ENCODE measurements around the gene INTS15.

INTS15 gene

DNA sequence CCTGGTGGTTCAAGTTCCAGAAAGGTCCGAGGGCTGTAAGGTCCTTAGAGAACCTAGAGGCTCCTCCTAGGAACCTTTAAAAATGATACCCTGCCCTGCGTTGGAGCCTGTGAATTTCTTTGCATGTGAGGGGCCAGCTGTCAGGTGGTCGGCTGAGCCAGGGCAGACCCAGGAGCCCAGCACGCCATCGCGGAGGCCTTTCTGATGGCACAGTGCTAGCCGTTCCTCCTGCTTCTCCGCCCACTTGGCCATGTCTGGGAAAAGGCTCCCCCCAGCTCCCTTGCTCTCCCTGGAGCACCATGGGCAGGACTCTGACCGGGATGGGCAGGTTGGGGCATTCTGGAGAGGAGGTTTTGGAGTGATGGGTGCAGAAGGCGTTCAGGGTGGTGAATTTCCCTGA lies 54.9 kb downstream of the INTS15 start:
- no peak for TF ChIP-seq JUND (IDR thresholded peaks at IDR 0.05; ENCODE audit: low read depth)
- DNase-seq (ENCODE audit: low read depth in 1 of 2, low spot score in 1 of 2) = no peak
- in situ Hi-C loops (cut with HindIII; ENCODE audit: low pct_unique_long_range_greater_than_20kb, low sequenced_read_pairs) = no loop called here

DNA sequence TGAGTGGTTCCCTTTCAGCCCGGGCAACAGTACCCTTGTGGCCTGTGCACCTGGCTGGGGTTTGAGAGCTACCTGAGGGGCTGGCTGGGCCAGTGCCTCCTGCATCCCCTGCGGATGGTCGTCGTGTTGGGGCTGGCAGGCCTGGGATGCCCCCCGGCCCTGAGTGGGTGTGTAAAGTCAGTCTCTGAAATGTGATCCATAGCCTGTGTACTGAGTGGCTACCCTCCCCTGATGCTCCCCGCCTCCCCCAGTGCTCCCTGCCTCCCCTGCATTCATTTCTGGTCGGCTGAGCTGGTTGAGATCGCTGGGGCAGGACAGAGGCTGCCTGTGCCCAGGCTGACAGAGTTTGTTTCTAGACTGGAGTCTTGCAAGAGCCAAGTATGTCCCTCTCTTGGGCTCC lies 56.6 kb downstream of the INTS15 start:
- no peak for TF ChIP-seq JUND (IDR thresholded peaks at IDR 0.05; ENCODE audit: low read depth)
- no peak for DNase-seq (ENCODE audit: low read depth in 1 of 2, low spot score in 1 of 2)
- in situ Hi-C loops (cut with HindIII; ENCODE audit: low pct_unique_long_range_greater_than_20kb, low sequenced_read_pairs) = no loop called here

DNA sequence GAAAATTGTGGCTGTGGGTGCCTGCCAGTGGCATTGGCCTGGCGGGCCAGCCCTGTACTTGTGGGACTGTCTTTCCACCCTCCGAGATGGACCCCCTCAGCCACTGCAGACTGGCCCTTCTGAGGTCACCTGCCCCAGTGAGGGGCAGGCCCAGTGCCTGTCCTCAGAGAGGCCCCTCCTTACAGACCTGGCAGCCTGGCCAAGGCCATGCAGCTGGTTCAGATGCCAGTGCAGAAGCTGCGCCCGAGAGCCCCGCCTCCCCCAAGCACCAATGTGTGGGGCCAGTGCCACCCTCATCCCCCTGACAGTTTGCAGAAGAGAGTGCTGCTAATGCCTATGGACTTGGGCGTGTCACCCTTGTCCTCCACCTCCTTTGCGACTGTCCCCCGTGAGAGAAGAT lies 57.3 kb downstream of the INTS15 start:
- DNase-seq (ENCODE audit: low read depth in 1 of 2, low spot score in 1 of 2) = no peak
- in situ Hi-C loops (cut with HindIII; ENCODE audit: low pct_unique_long_range_greater_than_20kb, low sequenced_read_pairs) = no loop called here
- TF ChIP-seq JUND (IDR thresholded peaks at IDR 0.05; ENCODE audit: low read depth) = no peak

- in situ Hi-C loops (cut with HindIII; ENCODE audit: low pct_unique_long_range_greater_than_20kb, low sequenced_read_pairs) = no loop called here
- no peak for DNase-seq (ENCODE audit: low read depth in 1 of 2, low spot score in 1 of 2)
- TF ChIP-seq JUND (IDR thresholded peaks at IDR 0.05; ENCODE audit: low read depth) = no peak
These were observed 57.7 kb downstream of the INTS15 start for GRCh38 chr7:6647541-6647940.

DNA sequence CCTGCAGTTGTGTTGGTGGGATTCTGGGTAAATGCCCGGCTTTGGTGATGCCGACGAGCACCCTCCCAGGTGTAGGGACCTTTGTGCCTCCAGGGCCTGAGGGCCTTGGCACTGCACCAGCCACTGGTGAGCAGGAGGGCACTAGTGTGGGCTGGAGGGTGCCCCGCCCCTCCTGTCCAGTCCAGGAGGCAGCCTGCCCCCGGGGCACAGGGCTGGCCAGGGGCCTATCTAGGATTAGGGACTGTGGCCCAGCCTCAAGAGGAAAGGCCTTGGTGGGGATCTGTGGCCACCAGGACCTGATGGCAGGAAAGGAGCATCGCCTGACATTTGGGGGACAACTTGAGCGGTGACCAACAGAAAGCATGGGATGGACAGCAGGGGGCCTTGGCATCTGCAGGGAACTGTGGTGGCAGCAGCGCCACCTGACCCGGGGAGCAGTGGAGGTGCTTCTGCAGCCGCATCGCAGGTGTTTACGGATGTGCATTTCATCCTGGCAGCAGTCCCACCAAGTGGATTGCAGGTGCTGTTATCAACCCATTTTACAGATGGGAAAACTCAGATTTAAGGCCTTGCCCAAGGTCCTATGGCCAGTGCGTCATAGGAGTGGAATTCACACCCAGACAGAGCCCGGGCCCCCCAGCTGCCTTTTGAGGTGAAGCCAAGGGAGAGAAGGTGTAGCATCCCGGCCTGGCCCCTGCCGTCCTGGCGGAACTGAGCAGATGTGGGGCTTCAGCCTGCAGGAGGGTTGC lies 58.4 kb downstream of the INTS15 start:
- in situ Hi-C loops (cut with HindIII; ENCODE audit: low pct_unique_long_range_greater_than_20kb, low sequenced_read_pairs) = no loop called here
- DNase-seq (ENCODE audit: low read depth in 1 of 2, low spot score in 1 of 2) = no peak
- no peak for TF ChIP-seq JUND (IDR thresholded peaks at IDR 0.05; ENCODE audit: low read depth)

GRCh38 chr7:6648815-6649104 lies 58.9 kb downstream of the INTS15 start:
- TF ChIP-seq JUND (IDR thresholded peaks at IDR 0.05; ENCODE audit: low read depth) = no peak
- no peak for DNase-seq (ENCODE audit: low read depth in 1 of 2, low spot score in 1 of 2)
- in situ Hi-C loops (cut with HindIII; ENCODE audit: low pct_unique_long_range_greater_than_20kb, low sequenced_read_pairs) = no loop called here

- in situ Hi-C loops (cut with HindIII; ENCODE audit: low pct_unique_long_range_greater_than_20kb, low sequenced_read_pairs) = no loop called here
- no peak for DNase-seq (ENCODE audit: low read depth in 1 of 2, low spot score in 1 of 2)
- TF ChIP-seq JUND (IDR thresholded peaks at IDR 0.05; ENCODE audit: low read depth) = no peak
These were observed 59.6 kb downstream of the INTS15 start for GRCh38 chr7:6649241-6649961.

- no peak for TF ChIP-seq JUND (IDR thresholded peaks at IDR 0.05; ENCODE audit: low read depth)
- in situ Hi-C loops (cut with HindIII; ENCODE audit: low pct_unique_long_range_greater_than_20kb, low sequenced_read_pairs) = no loop called here
- no peak for DNase-seq (ENCODE audit: low read depth in 1 of 2, low spot score in 1 of 2)
These were observed 60.3 kb downstream of the INTS15 start for GRCh38 chr7:6650086-6650485.

GRCh38 chr7:6650521-6651011 lies 60.7 kb downstream of the INTS15 start:
- no peak for TF ChIP-seq JUND (IDR thresholded peaks at IDR 0.05; ENCODE audit: low read depth)
- in situ Hi-C loops (cut with HindIII; ENCODE audit: low pct_unique_long_range_greater_than_20kb, low sequenced_read_pairs) = no loop called here
- DNase-seq (ENCODE audit: low read depth in 1 of 2, low spot score in 1 of 2) = no peak

DNA sequence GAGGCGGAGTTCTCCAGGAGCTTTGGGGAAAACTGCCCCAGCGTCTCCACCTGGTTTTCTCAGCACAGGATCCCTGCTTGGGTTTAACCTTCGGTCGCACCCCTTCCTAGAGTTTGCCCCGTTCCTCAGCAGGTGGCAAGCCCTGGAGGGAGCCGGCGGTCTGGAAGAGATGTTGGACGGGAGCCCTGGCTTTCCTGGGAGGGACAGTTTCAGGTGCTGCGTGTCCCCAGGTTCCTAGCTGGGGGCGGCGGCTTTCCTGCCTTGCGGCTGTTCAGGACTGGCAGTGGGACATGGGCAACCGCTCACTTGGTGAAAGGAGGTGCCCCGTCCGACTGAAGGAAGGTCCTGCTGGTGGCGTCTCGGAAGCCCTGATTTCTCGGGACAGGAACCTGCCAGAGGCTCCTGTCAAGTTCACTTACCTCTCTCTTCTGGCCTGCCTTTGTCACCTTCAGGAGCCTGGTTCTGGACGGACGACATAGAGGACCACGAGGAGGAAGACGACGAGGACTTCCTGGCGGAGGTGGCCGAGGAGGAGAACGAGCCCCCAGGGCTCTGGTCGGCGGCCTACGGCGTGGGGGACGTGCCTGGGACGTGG lies 62.1 kb downstream of the INTS15 start:
- DNase-seq (ENCODE audit: low read depth in 1 of 2, low spot score in 1 of 2) = no peak

DNA sequence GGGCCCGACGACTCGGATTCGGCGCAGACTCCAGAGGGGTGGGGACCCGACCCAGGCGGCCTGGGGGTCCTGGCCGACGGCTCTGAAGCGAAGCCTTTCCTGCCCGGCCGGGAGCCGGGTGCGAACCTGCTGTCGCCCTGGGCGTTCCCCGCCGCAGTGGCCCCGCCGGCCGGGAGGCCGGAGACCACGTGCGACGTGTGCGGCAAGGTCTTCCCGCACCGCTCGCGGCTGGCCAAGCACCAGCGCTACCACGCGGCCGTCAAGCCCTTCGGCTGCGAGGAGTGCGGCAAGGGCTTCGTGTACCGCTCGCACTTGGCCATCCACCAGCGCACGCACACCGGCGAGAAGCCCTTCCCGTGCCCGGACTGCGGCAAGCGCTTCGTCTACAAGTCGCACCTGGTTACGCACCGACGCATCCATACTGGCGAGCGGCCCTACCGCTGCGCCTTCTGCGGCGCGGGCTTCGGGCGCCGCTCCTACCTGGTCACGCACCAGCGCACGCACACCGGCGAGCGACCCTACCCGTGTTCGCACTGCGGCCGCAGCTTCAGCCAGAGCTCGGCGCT lies 62.7 kb downstream of the INTS15 start:
- in situ Hi-C loops (cut with HindIII; ENCODE audit: low pct_unique_long_range_greater_than_20kb, low sequenced_read_pairs) = no loop called here
- DNase-seq (ENCODE audit: low read depth in 1 of 2, low spot score in 1 of 2) = no peak
- TF ChIP-seq JUND (IDR thresholded peaks at IDR 0.05; ENCODE audit: low read depth) = no peak

More for the DNA sequence above, 62.1 kb downstream of the INTS15 start:
- no peak for TF ChIP-seq JUND (IDR thresholded peaks at IDR 0.05; ENCODE audit: low read depth)
- in situ Hi-C loops (cut with HindIII; ENCODE audit: low pct_unique_long_range_greater_than_20kb, low sequenced_read_pairs) = no loop called here

DNA sequence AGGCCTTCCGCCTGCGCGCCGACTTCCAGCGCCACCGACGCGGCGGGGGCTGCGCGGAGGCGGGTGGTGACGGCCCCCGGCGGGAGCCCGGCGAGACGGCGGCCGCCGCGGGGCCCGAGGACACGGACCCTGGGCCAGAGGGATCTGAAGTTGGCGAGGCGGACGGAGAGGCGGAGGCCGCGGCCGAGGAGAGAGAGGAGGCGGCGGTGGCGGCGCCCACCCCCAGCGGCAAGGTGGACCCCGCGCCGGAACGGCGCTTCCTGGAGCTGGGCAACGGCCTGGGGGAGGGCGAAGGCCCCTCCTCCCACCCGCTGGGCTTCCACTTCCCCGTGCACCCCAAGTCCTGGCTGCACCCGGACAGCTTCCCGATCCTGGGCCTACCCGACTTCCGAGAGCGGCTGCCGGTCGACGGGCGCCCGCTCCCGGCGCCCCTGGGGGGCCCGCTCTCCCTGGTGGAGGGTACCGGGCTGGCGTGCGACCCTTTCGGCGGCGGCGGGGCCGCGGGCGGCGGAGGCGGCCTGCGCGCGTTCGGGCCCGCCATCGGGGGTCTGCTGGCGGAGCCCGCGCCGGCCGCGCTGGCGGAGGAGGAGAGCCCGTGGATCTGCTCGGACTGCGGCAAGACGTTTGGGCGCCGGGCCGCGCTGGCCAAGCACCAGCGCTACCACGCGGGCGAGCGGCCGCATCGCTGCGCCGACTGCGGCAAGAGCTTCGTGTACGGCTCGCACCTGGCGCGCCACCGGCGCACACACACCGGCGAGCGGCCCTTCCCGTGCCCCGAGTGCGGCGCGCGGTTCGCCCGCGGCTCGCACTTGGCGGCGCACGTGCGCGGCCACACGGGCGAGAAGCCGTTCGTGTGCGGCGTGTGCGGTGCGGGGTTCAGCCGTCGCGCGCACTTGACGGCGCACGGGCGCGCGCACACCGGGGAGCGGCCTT lies 63.5 kb downstream of the INTS15 start:
- no peak for TF ChIP-seq JUND (IDR thresholded peaks at IDR 0.05; ENCODE audit: low read depth)
- DNase-seq (ENCODE audit: low read depth in 1 of 2, low spot score in 1 of 2) = no peak
- in situ Hi-C loops (cut with HindIII; ENCODE audit: low pct_unique_long_range_greater_than_20kb, low sequenced_read_pairs) = no loop called here

Measured in T47D (cell line).